Thyroid gland (tissue), 4 donors: Measurements from ENCODE around the gene OAS3. TPM values are rescaled to one million over a fixed set of nuclear protein-coding genes. Genes with fewer than 3 reads are reported as not detected.

Source experiments
- DNase-seq, 2 donors: peaks; one replicate each; pipeline ENCODE4 v3.0.0-alpha.2; 2019
- H3K27ac ChIP-seq, 3 donors: fragments of 200-600 bp; sonication (generic); 1 replicate in 2 of 3; 2 replicates in 1 of 3; pipeline ENCODE4 v1.5.1; 2016 to 2019; ENCODE audit warnings: mild to moderate bottlenecking in 1 of 3, moderate library complexity in 1 of 3
- H3K27me3 ChIP-seq: fragments of 200-600 bp; sonication (generic); one replicate; pipeline ENCODE4 v1.5.1; 2019
- H3K36me3 ChIP-seq, 2 donors: fragments of 200-600 bp; sonication (generic); one replicate each; pipeline ENCODE4 v1.5.1; 2016 to 2019
- H3K4me1 ChIP-seq, 2 donors: fragments of 200-600 bp; sonication (generic); one replicate each; pipeline ENCODE4 v1.5.1; 2017 to 2019
- H3K4me3 ChIP-seq, 3 donors: fragments of 200-600 bp; sonication (generic); replicated peaks in 1 of 3; 1 replicate in 2 of 3; 2 replicates in 1 of 3; pipeline ENCODE4 v1.5.1; 2016; ENCODE audit warnings: mild to moderate bottlenecking in 1 of 3
- H3K9me3 ChIP-seq: fragments of 200-600 bp; sonication (generic); one replicate; pipeline ENCODE4 v1.5.1; 2017
- POLR2A ChIP-seq, 2 donors: fragments of 450-650 bp; IDR thresholded peaks; one replicate each; pipeline ENCODE4 v1.6.1; 2017; ENCODE audit warnings: antibody characterized with exemption in 2 of 2, mild to moderate bottlenecking in 2 of 2, moderate library complexity in 1 of 2
- WGBS, 2 donors: methylation state at CpG; one replicate each; pipeline ENCODE4 v1.1.5; 2017; 5-methylcytosine and 5-hydroxymethylcytosine counted together
- intact Hi-C: fragments of 100-400 bp; cut with DNase I; formaldehyde crosslinking; loops from one replicate; pipeline ENCODE4 v1.15.1; 2023
- total RNA-seq, 4 donors: library from RNA; depleted of rRNA; stranded (reverse); fragments of >200 nt; gene quantifications; one replicate each; pipeline ENCODE4 v1.2.3, GENCODE V29; 2016
- TF ChIP-seq, protein P1 (sequence below), 6 experiments: fragments of 200-600 bp in 3 of 6; fragments of 450-650 bp in 3 of 6; sonication (generic) in 3 of 6; IDR thresholded peaks; one replicate each; pipeline ENCODE4 v1.5.1; 2016 to 2019; ENCODE audit warnings: antibody characterized with exemption in 6 of 6, mild to moderate bottlenecking in 2 of 6, inconsistent platforms in 1 of 6, moderate library complexity in 1 of 6

Gene OAS3
- total RNA-seq, 4 donors from 2014 or later, result 3.0 to 7.4 (median 5.7) TPM

DNA sequence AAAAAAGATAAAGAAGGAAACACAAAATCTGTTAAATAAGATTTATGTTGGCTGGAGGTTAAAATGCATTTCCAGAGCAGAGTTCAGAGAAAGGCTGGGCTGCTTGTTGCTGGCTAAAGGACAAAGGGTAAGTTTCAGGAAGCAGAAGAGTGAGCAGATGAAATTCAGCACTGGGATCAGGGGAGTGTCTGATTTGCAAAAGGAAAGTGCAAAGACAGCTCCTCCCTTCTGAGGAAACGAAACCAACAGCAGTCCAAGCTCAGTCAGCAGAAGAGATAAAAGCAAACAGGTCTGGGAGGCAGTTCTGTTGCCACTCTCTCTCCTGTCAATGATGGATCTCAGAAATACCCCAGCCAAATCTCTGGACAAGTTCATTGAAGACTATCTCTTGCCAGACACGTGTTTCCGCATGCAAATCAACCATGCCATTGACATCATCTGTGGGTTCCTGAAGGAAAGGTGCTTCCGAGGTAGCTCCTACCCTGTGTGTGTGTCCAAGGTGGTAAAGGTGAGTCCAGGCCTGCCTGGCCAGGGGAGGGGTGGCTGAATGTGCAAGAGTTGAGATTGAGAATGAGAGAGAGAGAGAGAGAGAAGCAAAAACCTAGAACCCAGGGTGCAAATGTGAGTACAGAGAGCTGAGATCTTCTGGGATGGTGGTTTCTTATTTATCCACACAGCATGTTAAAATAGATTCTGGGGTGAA lies 31.4 kb upstream of the OAS3 start, which contains the start of gene OAS1:
OAS1 (plus strand) TSS at position 251 of the 703 bp plus-strand sequence; CDS start at position 329, 78 bp downstream.
- peaks cover 0 to 33% of the 10 kb centered on the region in 2 donors for H3K4me1 ChIP-seq
- peak in 1 of 2 donors; percentile 30 for TF ChIP-seq POLR2A (IDR thresholded peaks at IDR 0.05)
- TF ChIP-seq, protein P1, sequence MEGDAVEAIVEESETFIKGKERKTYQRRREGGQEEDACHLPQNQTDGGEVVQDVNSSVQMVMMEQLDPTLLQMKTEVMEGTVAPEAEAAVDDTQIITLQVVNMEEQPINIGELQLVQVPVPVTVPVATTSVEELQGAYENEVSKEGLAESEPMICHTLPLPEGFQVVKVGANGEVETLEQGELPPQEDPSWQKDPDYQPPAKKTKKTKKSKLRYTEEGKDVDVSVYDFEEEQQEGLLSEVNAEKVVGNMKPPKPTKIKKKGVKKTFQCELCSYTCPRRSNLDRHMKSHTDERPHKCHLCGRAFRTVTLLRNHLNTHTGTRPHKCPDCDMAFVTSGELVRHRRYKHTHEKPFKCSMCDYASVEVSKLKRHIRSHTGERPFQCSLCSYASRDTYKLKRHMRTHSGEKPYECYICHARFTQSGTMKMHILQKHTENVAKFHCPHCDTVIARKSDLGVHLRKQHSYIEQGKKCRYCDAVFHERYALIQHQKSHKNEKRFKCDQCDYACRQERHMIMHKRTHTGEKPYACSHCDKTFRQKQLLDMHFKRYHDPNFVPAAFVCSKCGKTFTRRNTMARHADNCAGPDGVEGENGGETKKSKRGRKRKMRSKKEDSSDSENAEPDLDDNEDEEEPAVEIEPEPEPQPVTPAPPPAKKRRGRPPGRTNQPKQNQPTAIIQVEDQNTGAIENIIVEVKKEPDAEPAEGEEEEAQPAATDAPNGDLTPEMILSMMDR (IDR thresholded peaks at IDR 0.05), result no peak
- H3K9me3 ChIP-seq, result no peaks in the 10 kb centered on the region
- H3K27ac ChIP-seq, result peak within 1 kb of the TSS; percentile 41 to 47 (median 47)
- H3K27me3 ChIP-seq, result no peaks in the 10 kb centered on the region
- DNase-seq, result peak; percentile 20 to 29
- H3K36me3 ChIP-seq, result peaks cover 0 to 2% of the 10 kb centered on the region in 2 donors
- WGBS, 2 donors, result 17 to 20% methylated on average over 4 of the region's 4 CpGs
- intact Hi-C loops, result no loop called here
- H3K4me3 ChIP-seq, result peak within 1 kb of the TSS in 2 of 3 donors; percentile 14 to 26

DNA sequence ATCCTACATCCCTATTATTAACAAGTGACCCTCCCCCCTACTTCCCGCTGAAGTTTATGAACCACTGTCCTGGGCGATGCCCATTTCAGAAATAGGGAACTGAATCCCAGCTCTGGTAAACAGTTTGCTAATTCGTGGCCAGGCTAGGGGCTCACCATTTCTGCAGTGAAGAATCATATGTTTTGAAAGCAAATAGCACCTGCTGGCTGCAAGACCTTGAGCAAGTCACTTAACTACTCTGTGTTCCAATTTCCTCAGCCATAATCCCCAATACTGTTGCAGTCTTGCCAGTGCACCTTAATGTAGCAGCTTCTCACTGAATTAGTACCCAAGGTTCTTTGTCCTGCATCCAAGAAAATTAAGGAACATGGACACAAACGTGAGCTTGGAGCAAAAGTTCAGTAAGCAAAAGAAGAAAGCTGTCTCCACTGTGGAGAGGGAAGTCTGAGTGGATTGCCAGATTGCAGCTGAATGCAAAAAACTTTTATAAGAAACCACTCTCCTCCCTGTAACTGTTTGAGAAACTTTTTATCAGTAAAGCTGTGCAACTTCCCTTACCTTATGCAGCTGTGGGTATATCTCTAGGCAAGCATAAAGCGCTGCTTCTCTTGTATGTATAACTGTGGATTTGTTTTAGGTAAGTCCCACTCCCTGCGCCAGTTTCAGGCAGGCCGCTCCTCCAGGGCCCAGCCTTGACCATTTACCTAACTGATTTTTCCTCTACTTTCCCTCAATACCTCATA lies 30.7 kb upstream of the OAS3 start:
- peaks cover 0 to 33% of the 10 kb centered on the region in 2 donors for H3K4me1 ChIP-seq
- H3K27me3 ChIP-seq, result no peaks in the 10 kb centered on the region
- no peak for DNase-seq
- peak overlapping the region in 2 of 3 donors; percentile 41 to 47 for H3K27ac ChIP-seq
- H3K9me3 ChIP-seq, result no peaks in the 10 kb centered on the region
- intact Hi-C loops, result no loop called here
- TF ChIP-seq POLR2A (IDR thresholded peaks at IDR 0.05), result no peak
- TF ChIP-seq, protein P1 (IDR thresholded peaks at IDR 0.05), result no peak
- peak overlapping the region in 1 of 3 donors; percentile 26 for H3K4me3 ChIP-seq
- 76 to 81% methylated on average over 7 of the region's 7 CpGs for WGBS, 2 donors
- peaks cover 0 to 5% of the 10 kb centered on the region in 2 donors for H3K36me3 ChIP-seq

DNA sequence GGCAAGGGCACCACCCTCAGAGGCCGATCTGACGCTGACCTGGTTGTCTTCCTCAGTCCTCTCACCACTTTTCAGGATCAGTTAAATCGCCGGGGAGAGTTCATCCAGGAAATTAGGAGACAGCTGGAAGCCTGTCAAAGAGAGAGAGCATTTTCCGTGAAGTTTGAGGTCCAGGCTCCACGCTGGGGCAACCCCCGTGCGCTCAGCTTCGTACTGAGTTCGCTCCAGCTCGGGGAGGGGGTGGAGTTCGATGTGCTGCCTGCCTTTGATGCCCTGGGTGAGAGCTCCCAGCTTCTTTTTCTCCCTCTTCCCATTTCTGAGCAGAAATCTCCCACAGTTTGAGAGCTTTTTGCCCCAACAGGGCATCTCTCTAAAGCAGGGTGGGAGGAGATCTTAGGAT lies 29.7 kb upstream of the OAS3 start:
- peaks cover 0 to 33% of the 10 kb centered on the region in 2 donors for H3K4me1 ChIP-seq
- intact Hi-C loops, result no loop called here

DNA sequence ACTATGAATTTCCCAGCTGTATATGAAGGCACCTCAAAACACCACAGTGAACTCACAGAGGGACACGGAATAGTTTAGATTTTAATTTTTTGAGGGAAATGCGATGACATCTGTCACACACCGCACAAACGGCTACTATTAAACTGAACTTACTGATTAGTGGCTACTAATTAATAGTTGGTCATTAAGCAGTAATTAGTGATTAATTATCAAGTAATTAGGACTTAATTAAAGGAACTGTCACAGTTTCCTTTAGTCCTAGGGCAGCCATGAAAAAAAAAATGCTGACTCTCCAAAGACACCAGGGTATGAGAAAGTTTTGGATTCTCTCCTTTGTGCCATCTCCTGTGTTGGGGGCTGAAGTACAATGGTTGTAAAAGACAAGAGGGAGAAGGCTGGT lies 28.6 kb upstream of the OAS3 start:
- Histone ChIP-seq H3K27ac (no peak overlapping the region), H3K9me3 (peaks cover 4% of the 10 kb centered on the region), H3K36me3 (peaks cover 0 to 5% of the 10 kb centered on the region in 2 donors), H3K4me3 (no peak overlapping the region), H3K4me1 (peaks cover 0 to 29% of the 10 kb centered on the region in 2 donors), H3K27me3 (no peaks in the 10 kb centered on the region)
- intact Hi-C loops, result no loop called here
- TF ChIP-seq, protein P1 (IDR thresholded peaks at IDR 0.05), result no peak
- no peak for TF ChIP-seq POLR2A (IDR thresholded peaks at IDR 0.05)
- 95 to 99% methylated on average over 4 of the region's 4 CpGs for WGBS, 2 donors
- DNase-seq, result no peak

More for the DNA sequence above, 29.7 kb upstream of the OAS3 start:
- Histone ChIP-seq H3K36me3 (peaks cover 0 to 5% of the 10 kb centered on the region in 2 donors), H3K27me3 (no peaks in the 10 kb centered on the region), H3K4me3 (no peak overlapping the region), H3K9me3 (peaks cover 4% of the 10 kb centered on the region), H3K27ac (no peak overlapping the region)
- WGBS, 2 donors, result 63 to 78% methylated on average over 12 of the region's 12 CpGs
- no peak for TF ChIP-seq POLR2A (IDR thresholded peaks at IDR 0.05)
- TF ChIP-seq, protein P1 (IDR thresholded peaks at IDR 0.05), result no peak
- DNase-seq, result no peak
